ENCODE measurements around the gene CLTRN. TPM values are rescaled to one million over a fixed set of nuclear protein-coding genes. Genes with fewer than 3 reads are reported as not detected.

The CLTRN gene
- total RNA-seq, 1 experiment from 2014 or later, result not detected

DNA sequence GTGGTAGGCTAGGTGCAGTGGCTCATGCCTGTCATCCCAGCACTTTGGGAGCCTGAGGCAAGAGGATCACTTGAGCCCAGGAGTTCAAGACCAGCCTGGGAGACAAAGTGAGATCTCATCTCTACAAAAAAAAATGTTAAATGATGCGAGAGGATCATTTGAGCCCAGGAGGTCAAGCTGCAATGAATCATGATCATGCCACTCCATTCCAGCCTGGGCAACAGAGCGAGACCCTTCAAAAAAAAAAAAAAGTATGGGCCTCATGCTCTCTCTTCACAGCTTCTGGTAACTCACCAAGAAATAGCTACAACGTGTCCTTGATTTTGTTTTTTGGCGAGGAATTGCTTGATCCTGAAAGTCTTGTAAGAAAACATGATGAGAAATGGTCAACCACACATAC is 65.1 kb downstream of the CLTRN start:
- DNase-seq (ENCODE audit: low spot score), result no peak
- in situ Hi-C loops (cut with HindIII; ENCODE audit: low sequenced_read_pairs), result no loop called here

- in situ Hi-C loops (cut with HindIII; ENCODE audit: low sequenced_read_pairs), result no loop called here
- no peak for DNase-seq (ENCODE audit: low spot score)
Measured at GRCh38 chrX:15598026-15598425, 66.6 kb downstream of the CLTRN start.

- DNase-seq (ENCODE audit: low spot score), result no peak
- in situ Hi-C loops (cut with HindIII; ENCODE audit: low sequenced_read_pairs), result no loop called here
Measured at GRCh38 chrX:15594371-15594770, 70.2 kb downstream of the CLTRN start.

GRCh38 chrX:15579778-15580747 is 84.5 kb downstream of the CLTRN start:
- in situ Hi-C loops (cut with HindIII; ENCODE audit: low sequenced_read_pairs), result no loop called here
- no peak for DNase-seq (ENCODE audit: low spot score)

Other genes with a start within 250 kb of the CLTRN start
- 26.8 and 49.8 TPM in 2 replicates for gene PIR, start 171.5 kb downstream of the CLTRN start, total RNA-seq (2014; rRNA removed; shearing (Covaris generic))
- not detected in 2 replicates for gene BMX, start 164.0 kb downstream of the CLTRN start, total RNA-seq (2014; rRNA removed; shearing (Covaris generic))
- gene ACE2, start 63.8 kb downstream of the CLTRN start, total RNA-seq (2014; rRNA removed; shearing (Covaris generic)), result not detected in 2 replicates
- gene CA5B, start 73.5 kb upstream of the CLTRN start, total RNA-seq (2014; rRNA removed; shearing (Covaris generic)), result 0.80 and 4.3 TPM in 2 replicates
- gene ZRSR2, start 125.7 kb upstream of the CLTRN start, total RNA-seq (2014; rRNA removed; shearing (Covaris generic)), result 0.49 TPM in 1 of 2 replicates, not detected in the other
- 2.4 and 3.9 TPM in 2 replicates for gene AP1S2, start 190.0 kb upstream of the CLTRN start, total RNA-seq (2014; rRNA removed; shearing (Covaris generic))

Data from G401 (cell line).